WI38 (cell line): ENCODE results near the gene DDC.

ENCODE experiments used
- H3K4me3 ChIP-seq: 2 replicates; pipeline ENCODE4 v1.5.1; 2011; ENCODE audit warnings: low read depth, mild to moderate bottlenecking, control low read depth, low read length
- CTCF ChIP-seq: IDR thresholded peaks from 2 replicates; pipeline ENCODE4 v1.5.1; 2012; ENCODE audit warnings: low read depth, mild to moderate bottlenecking, control low read depth, low read length

DDC gene

GRCh38 chr7:50418086-50418515, 147.1 kb downstream of the DDC start:
- no peak overlapping the region for H3K4me3 ChIP-seq
- TF ChIP-seq CTCF, result peak; percentile 95

- no peak for TF ChIP-seq CTCF
- H3K4me3 ChIP-seq, result 0 out of 2 replicates have a peak overlapping the region, but pooled peaks have one; percentile 13
Observed at GRCh38 chr7:50416527-50417182, 148.6 kb downstream of the DDC start.

GRCh38 chr7:50415844-50416364, 149.3 kb downstream of the DDC start:
- no peak overlapping the region for H3K4me3 ChIP-seq

GRCh38 chr7:50413561-50413960, 151.6 kb downstream of the DDC start:
- no peak for TF ChIP-seq CTCF

More at GRCh38 chr7:50415844-50416364, 149.3 kb downstream of the DDC start:
- no peak for TF ChIP-seq CTCF

GRCh38 chr7:50412973-50413372, 152.2 kb downstream of the DDC start:
- H3K4me3 ChIP-seq, result no peak overlapping the region
- TF ChIP-seq CTCF, result no peak

More at GRCh38 chr7:50413561-50413960, 151.6 kb downstream of the DDC start:
- no peak overlapping the region for H3K4me3 ChIP-seq

GRCh38 chr7:50411332-50411731, 153.9 kb downstream of the DDC start:
- H3K4me3 ChIP-seq, result no peak overlapping the region
- TF ChIP-seq CTCF, result no peak

GRCh38 chr7:50409856-50410745, 155.1 kb downstream of the DDC start:
- no peak overlapping the region for H3K4me3 ChIP-seq
- TF ChIP-seq CTCF, result no peak
